GM10266 (cell line): Measurements from ENCODE around the gene GPR142.
A peak's percentile ranks its signal among the peaks of the same experiment; 100 is the strongest.

Source experiments
- DNase-seq: peaks from one replicate; pipeline ENCODE4 v3.0.0; 2012; ENCODE audit errors: extremely low spot score
- CTCF ChIP-seq: IDR thresholded peaks from 2 replicates; pipeline ENCODE4 v1.5.1; 2012; ENCODE audit warnings: mild to moderate bottlenecking, low read depth; ENCODE audit not compliant: control insufficient read depth, insufficient read depth; ENCODE audit errors: missing control alignments

GPR142 gene

GRCh38 chr17:74369665-74370490, 2.6 kb downstream of the GPR142 start:
- TF ChIP-seq CTCF: no peak
- no peak for DNase-seq

- DNase-seq: no peak
- TF ChIP-seq CTCF: no peak
Measured at GRCh38 chr17:74371653-74372147, 4.4 kb downstream of the GPR142 start.

GRCh38 chr17:74372426-74372825, 5.1 kb downstream of the GPR142 start:
- TF ChIP-seq CTCF: no peak
- DNase-seq: no peak

- no peak for TF ChIP-seq CTCF
- DNase-seq: no peak
Measured at GRCh38 chr17:74373838-74374606, 6.7 kb downstream of the GPR142 start.

GRCh38 chr17:74374858-74375257, 7.6 kb downstream of the GPR142 start:
- no peak for DNase-seq
- no peak for TF ChIP-seq CTCF

- peak; percentile 96 for TF ChIP-seq CTCF
- peak; percentile 88 for DNase-seq
Measured at GRCh38 chr17:74379495-74380085, 12.3 kb downstream of the GPR142 start.
